GM21576 (cell line): ENCODE measurements around the gene UBE2N.
"Not testable (repeated sequence)": the region's sequence is repeated elsewhere in the genome, so short reads cannot be mapped to it uniquely, and the experiment has no call there.

ENCODE experiments used
- ATAC-seq: cut with Tn5 transposase; IDR thresholded peaks from one replicate; pipeline ENCODE4 v1.9.1; 2021; ENCODE audit warnings: mild to moderate bottlenecking, moderate library complexity; ENCODE audit not compliant: unreplicated experiment

Gene UBE2N

GRCh38 chr12:93381976-93382437 lies 59.7 kb downstream of the UBE2N start:
- ATAC-seq, result not testable (repeated sequence)

- no peak for ATAC-seq
Measured at GRCh38 chr12:93381161-93381975, 60.4 kb downstream of the UBE2N start.

DNA sequence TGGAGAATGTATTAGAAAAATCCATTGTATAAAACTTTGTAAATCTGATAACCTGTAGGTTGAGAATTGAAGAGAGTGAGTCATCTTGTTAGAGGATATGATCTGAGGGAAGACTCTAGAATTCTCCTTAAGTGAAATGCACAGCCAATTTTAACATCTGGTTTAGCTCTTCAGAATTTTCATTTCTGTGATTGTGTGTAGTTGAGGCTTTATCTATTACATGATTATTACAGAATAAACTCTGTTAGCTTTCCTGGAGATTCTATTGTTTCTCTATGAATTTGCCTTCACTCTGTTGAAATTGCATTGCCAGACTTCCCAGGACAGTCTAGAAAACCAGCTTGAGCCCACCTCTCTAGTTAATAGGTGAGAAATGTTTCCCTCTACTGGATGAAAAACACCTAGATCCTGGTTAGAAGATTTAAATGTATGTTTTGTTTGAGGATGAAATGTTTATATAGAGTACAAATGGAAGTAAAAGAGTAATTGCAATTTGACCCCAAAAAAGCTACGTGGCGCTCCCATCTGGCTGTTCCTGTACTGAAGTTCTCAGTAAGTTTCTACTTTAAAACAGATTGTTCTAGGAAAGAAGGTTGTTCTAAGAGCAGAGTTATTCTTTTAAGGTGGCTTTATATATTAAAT lies 61.1 kb downstream of the UBE2N start:
- ATAC-seq, result no peak

DNA sequence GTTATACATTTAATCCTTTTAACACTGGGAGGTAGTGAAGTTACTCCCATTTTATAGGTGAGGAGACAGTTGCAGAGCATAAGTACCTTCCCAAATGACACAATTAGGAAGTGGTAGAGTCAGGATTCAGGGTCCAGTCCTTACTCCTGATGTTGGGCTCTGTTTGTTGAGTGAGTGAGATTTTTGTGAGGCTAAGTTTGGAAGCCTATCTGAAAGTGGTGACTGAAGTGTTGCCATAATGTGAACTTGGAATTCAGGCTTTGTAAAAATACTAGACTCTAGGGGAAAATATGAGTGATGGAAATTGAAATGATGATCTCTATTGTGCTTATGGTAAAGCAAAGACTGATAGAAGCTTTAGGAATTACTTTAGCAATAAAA lies 61.8 kb downstream of the UBE2N start:
- no peak for ATAC-seq

DNA sequence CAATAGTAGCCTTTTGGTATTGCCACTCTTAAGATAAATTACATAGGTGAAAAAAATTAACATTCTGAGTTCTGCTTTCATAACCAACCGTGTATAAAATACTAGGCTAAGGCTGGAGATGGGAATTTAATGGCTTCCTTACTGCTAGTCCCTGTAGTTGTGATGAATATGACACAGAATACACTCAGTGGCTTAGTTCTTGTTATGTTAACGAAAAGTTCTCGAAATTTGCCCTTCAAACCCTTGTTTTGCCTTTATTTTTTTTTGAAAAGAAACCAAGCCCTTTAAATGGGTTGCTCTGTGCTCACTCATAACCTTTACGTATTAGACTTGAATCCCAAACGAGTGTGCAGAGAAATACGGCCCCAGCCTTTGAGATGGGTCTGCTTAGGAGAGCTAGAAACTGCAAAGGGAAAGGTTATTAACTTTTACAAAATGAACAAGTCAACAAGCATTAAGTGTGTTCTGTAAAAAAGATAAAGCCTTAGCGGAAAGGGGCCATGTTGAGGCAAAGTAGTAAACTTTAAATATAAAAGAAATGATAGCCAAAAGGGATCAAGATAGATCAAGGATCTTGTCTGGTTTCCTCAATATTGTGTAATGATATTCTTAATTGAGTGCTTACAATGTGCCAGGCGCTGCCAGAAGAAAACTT lies 62.3 kb downstream of the UBE2N start:
- ATAC-seq, result no peak

GRCh38 chr12:93378998-93379325 lies 62.8 kb downstream of the UBE2N start:
- ATAC-seq, result no peak

DNA sequence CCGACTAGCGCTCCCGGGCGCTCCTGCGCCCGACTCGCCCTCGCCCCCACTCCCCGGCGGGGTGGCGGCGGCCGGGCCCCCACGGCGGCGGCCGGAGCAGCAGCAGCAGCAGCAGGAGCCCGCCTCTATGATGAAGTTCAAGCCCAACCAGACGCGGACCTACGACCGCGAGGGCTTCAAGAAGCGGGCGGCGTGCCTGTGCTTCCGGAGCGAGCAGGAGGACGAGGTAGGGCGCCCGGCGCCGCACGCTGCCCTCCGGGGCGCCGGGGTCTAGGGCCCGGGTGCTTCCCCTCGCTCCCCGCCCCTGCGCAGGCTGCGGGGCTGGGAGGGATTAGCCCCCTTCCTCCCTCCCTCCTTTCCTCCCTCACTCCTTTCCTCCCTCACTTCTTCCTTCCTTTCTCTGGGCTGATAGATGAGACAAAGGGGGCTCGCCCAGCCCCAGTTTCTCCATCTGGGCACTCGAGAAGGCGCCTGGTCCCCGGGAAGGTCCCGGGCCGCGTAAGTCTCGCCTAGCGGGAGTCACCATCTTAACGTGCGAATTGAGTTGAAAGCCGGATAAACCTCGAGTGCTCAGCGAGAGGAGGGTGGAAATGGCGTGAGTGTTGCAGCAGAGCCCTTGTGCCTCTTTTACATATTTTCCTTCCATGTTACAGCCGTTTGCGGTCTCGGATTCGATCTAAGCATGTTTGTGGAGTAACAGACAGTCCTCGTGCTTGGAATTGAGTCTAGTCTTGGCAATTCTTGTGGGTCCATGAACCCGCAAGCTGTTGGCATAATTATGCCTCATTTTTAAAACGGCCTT lies 63.4 kb downstream of the UBE2N start:
- ATAC-seq, result peak; percentile 28

DNA sequence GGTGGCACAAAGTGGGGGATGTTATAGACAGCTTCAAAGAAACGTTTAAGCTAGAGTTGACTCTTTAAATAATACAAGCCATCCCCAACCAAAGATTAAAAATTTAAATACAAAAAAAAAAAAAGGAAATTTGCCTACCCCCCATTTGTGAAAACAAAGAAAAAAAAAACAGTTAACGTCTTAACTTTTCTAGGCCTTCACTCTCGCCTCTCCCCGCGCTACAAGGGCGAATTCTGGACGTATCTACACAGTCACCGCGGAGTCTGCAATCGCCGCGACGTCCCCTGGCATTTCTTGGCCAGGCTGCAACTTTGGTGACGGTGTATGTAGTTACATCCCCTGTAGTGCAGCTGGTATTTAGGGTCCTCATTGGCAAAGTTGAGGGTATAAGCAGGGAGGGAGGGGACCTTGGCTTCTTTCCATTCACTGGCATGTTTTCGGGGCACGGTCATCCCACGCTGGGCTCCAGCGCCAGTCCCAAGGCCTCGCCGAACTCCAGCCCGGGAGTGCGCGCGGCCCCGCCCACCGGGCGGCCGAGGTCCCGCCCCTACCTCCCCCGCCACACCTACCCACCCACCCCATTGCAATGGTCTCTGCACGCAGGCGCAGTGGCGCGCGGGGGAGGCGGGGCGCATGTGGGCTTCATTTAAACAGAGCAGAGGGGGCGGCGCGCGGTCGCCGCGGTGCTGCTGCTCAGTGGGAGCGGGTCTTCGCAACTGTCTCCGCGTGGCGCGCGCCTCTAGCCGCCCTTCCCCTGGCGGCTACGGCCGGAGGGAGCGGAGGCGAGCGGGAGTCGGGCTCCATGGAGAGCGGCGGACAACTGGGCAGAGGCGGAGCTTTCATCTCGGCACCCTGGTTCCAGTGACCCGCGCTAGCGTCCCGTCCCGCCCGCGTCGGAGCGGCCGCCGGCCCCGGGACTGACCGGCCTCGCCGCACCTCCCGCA lies 64.2 kb downstream of the UBE2N start, which contains the start of gene NUDT4:
TSS of gene NUDT4 (plus strand) at position 674 of the 944 bp plus-strand sequence. CDS start 398 bp downstream, outside the sequence.
- ATAC-seq, result peak; percentile 56

- ATAC-seq, result no peak
Measured at GRCh38 chr12:93376436-93377251, 65.1 kb downstream of the UBE2N start.

- no peak for ATAC-seq
Measured at GRCh38 chr12:93375906-93376305, 65.8 kb downstream of the UBE2N start.

DNA sequence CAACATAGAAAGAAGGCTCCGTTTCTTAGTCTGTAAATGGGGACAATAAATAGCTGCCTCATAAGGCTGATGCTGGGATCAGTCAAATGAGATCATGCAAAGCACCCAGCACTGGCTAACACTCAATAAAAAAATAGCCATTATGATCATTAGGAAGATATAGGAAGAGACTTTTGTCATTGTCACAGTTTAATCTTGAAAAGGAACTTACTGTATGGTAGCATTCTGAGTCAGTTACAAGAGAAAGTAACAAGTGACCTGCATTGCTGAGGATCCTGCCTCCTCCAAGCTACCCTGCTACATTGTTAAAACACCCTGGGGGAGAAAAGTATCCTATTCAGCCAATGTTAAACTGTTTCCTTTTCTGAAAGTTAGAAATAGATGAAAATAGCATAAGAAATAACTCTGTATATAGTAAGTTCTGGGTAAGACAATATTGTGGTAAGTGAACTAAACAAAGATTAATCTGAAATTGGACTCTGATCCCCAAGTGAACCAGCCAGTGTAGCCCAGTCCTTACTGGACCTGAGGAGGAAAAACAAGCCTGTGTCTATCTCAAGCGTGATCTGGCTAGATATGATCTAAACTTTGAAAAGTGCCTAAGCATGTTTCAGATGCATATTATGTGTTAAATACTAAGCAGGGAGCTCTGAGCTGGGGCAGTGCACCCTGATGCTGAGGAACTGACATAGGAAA lies 67.6 kb downstream of the UBE2N start:
- no peak for ATAC-seq

- ATAC-seq, result no peak
Measured at GRCh38 chr12:93370947-93371346, 70.8 kb downstream of the UBE2N start.

DNA sequence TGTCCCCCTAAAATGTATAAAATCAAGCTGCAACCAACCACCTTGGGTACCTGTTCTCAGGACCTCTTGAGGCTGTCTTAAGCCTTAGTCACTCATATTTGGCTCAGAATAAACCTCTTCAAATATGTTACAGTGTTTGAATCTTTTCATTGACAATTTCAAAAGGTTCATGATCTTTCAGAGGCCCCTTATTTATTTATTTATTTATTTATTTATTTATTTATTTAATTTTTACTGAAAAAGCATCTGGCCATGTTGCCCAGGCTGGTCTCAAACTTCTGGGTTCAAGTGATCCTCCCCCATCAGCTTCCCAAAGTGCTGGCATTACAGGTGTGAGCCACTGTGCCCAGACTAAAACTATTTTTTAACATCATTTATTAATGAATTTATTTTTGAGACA lies 72.2 kb downstream of the UBE2N start:
- no peak for ATAC-seq

DNA sequence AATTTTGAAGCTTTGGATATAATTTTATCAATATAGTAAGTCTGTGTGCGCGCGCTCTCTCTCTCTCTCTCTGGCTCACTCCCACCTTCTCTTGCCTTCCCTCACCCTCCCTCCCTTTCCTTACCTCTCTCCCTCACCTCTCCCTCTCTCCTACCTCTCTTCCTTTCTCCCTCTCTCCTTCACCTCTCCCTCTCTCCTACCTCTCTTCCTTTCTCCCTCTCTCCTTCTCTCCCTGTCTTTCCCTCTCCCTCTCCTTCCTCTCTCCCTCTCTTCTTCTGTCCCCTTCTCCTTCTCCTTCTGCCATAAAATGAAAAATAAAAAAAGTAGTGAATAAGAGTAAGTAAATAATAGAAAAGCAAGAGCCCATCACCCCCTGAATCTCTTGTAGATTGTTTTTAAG lies 73.0 kb downstream of the UBE2N start:
- ATAC-seq, result no peak

DNA sequence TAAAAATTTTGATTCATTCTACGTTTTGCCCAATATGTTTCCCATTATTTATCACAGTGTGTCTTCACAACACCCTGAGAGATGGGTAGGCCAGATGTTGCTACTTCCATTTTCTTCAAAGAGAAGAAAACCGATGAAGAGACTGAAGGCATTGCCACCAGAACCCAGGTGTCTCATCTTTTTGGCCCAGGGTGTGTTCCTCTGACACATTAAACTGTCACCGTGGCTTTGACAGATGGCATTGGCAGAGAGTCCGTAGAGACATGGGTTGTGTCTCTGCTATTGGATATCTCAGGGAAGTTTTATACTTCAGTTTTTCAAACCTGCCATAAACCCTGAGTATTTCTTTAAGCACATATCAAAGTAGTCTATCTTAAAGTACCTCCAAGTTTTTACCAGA lies 75.3 kb downstream of the UBE2N start:
- no peak for ATAC-seq

DNA sequence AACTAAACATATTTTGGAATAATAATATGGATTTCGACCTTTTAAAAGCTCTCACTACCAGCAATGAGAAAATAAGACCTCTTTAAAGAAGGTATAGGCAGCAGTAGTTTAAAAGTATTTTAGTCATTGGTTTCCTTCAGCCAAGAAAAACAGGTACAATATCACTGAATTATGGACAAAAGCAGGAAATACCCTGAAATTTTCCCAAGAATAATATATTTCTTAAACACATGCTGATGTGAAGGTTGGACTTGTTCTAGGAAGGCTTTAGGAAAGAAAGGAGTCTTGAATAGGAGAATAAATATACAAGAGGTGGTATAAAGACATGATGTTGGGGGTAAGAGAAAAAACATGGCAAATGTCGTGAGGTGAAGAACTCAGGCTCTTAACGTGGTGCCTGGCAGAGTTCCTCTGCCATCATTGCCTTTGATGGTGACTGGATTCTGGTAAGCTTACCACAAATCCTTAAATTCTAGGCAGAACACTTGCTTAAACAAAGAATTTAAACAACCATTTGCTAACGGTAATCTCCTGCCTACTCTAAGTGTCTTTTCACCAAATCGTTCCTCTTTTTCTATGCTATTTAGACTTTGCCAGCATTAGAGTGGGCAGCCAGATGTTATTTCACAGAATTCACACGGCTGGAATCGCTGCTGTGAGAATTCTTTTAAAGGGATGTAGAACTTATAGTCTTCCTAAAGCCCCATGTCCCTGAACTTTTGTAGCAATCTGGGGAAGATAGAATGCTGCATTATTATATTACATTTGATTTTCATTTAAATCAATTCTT lies 75.9 kb downstream of the UBE2N start:
- ATAC-seq, result no peak

DNA sequence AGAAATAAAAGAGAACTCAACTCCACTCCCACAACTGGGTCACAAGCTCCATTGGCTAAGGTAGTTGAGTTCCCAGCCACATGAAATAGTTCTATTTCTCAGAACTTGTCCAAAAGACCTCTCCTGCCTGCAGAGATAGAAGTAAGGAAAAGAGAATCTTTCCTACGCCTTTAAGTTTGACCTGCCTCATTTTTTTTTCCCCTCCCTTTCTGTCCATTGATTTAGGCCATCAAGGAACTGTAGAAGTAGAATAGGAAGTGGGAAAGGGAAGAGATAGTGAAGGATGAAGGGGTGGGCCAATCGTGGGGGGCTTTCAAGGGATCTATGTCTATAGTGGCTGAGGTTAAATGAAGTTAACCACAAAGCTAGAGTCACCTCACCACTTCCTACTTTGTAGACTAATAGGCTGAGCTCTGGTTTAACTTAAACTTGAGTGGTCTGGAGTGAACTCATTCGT lies 77.9 kb downstream of the UBE2N start:
- peak; percentile 64 for ATAC-seq
